ENCODE results near the gene SUPT7L. TPM values are rescaled to one million over a fixed set of nuclear protein-coding genes. Genes with fewer than 3 reads are reported as not detected.
"Not testable (repeated sequence)": the region's sequence is repeated elsewhere in the genome, so short reads cannot be mapped to it uniquely, and the experiment has no call there.

SUPT7L gene
- total RNA-seq, 1 experiment from 2014 or later = 35.5 TPM

DNA sequence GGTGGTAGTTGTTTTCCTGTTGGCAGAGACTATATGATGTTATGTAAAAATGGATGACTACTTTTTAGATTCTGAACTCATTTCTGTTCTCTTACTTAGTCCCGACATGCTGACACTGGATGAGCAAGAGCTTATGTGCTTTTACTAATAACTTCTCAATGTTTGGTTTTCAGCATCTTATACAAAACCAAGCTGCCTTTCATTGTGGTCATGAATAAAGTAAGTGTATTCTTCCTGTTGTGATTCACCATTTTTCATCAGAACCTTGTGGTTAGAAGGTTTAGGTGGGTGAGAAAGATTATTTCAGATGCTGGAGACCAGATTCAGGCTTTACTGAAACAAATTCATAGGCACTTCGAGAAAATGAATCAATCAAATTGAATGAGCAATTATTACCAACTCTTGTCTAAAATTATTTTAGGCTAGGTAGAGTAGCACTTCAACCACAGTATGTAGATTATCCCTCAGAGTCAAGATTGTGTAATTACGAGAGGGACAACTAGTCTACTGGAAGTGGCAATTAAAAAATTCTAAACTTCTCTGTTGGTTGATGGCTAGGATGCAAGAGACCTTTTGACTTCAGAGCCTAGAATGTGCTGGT, 25.3 kb downstream of the SUPT7L start:
- Mint-ChIP-seq H3K27ac (ENCODE audit: unreplicated experiment) (no peak overlapping the region), H3K9me3 (ENCODE audit: low read depth, unreplicated experiment) (no peaks in the 10 kb centered on the region), H3K4me3 (ENCODE audit: low read depth, unreplicated experiment) (no peak overlapping the region), H3K27me3 (ENCODE audit: unreplicated experiment) (no peaks in the 10 kb centered on the region), H3K4me1 (ENCODE audit: low read depth, unreplicated experiment) (no peaks in the 10 kb centered on the region), H3K36me3 (ENCODE audit: insufficient read depth, unreplicated experiment) (peaks cover 34% of the 10 kb centered on the region)
- CTCF ChIA-PET = no interaction called here
- DNase-seq = no peak
- intact Hi-C loops (cut with micrococcal nuclease; ENCODE audit: unreplicated experiment) = no loop called here
- BruUV-seq (replicated peaks) = no TSS peak
- TF ChIP-seq, protein P1, sequence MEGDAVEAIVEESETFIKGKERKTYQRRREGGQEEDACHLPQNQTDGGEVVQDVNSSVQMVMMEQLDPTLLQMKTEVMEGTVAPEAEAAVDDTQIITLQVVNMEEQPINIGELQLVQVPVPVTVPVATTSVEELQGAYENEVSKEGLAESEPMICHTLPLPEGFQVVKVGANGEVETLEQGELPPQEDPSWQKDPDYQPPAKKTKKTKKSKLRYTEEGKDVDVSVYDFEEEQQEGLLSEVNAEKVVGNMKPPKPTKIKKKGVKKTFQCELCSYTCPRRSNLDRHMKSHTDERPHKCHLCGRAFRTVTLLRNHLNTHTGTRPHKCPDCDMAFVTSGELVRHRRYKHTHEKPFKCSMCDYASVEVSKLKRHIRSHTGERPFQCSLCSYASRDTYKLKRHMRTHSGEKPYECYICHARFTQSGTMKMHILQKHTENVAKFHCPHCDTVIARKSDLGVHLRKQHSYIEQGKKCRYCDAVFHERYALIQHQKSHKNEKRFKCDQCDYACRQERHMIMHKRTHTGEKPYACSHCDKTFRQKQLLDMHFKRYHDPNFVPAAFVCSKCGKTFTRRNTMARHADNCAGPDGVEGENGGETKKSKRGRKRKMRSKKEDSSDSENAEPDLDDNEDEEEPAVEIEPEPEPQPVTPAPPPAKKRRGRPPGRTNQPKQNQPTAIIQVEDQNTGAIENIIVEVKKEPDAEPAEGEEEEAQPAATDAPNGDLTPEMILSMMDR (IDR thresholded peaks at IDR 0.05; ENCODE audit: unreplicated experiment) = no peak

DNA sequence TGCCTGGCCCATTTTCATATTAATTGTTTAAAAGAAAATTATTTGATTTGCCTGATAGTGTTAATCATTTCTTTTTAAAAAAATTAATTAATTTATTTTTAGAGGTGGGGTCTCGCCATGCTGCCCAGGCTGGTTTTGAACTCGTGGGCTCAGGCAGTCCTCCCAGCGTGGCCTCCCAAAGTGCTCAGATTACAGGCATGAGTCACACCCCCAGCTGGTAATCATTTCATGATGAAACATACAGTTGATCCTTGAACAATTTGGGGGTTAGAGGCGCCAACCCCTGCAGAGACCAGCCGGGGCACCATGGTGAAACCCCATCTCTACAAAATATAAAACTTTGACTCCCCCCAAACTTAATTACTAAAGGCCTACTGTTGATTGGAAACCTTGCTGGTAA, 26.6 kb downstream of the SUPT7L start:
- TF ChIP-seq, protein P1 (IDR thresholded peaks at IDR 0.05; ENCODE audit: unreplicated experiment) = no peak
- CTCF ChIA-PET = no interaction called here
- DNase-seq = no peak
- no peaks in the 10 kb centered on the region for H3K4me1 Mint-ChIP-seq (ENCODE audit: low read depth, unreplicated experiment)
- intact Hi-C loops (cut with micrococcal nuclease; ENCODE audit: unreplicated experiment) = no loop called here
- no peaks in the 10 kb centered on the region for H3K27me3 Mint-ChIP-seq (ENCODE audit: unreplicated experiment)
- H3K4me3 Mint-ChIP-seq (ENCODE audit: low read depth, unreplicated experiment) = no peak overlapping the region
- H3K36me3 Mint-ChIP-seq (ENCODE audit: insufficient read depth, unreplicated experiment) = peaks cover 41% of the 10 kb centered on the region
- no peaks in the 10 kb centered on the region for H3K9me3 Mint-ChIP-seq (ENCODE audit: low read depth, unreplicated experiment)
- H3K27ac Mint-ChIP-seq (ENCODE audit: unreplicated experiment) = no peak overlapping the region
- no TSS peak for BruUV-seq (replicated peaks)

DNA sequence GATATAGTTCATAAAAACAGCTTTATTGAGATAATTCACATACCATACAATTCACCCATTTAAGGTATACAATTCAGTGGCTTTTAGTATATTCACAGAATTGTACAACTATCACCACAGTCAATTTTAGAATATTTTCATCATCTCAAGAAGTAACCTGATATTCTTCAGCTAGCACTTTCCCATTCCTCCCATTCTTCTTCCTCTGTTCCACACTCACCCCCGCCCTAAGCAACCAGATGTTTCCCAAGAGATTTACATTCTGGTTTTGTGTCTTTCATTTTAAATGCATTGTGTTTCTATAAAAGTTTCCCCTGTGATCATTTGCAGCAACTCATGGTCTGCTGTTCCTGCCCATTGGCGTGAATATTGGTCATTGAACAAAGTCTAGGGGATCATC, 29.1 kb downstream of the SUPT7L start:
- intact Hi-C loops (cut with micrococcal nuclease; ENCODE audit: unreplicated experiment) = no loop called here
- TF ChIP-seq, protein P1 (IDR thresholded peaks at IDR 0.05; ENCODE audit: unreplicated experiment) = no peak
- no peak overlapping the region for H3K27ac Mint-ChIP-seq (ENCODE audit: unreplicated experiment)
- no peaks in the 10 kb centered on the region for H3K27me3 Mint-ChIP-seq (ENCODE audit: unreplicated experiment)
- H3K4me1 Mint-ChIP-seq (ENCODE audit: low read depth, unreplicated experiment) = no peaks in the 10 kb centered on the region
- no peak for DNase-seq
- H3K4me3 Mint-ChIP-seq (ENCODE audit: low read depth, unreplicated experiment) = no peak overlapping the region
- H3K9me3 Mint-ChIP-seq (ENCODE audit: low read depth, unreplicated experiment) = no peaks in the 10 kb centered on the region
- CTCF ChIA-PET = no interaction called here
- peaks cover 31% of the 10 kb centered on the region for H3K36me3 Mint-ChIP-seq (ENCODE audit: insufficient read depth, unreplicated experiment)
- BruUV-seq (replicated peaks) = no TSS peak

DNA sequence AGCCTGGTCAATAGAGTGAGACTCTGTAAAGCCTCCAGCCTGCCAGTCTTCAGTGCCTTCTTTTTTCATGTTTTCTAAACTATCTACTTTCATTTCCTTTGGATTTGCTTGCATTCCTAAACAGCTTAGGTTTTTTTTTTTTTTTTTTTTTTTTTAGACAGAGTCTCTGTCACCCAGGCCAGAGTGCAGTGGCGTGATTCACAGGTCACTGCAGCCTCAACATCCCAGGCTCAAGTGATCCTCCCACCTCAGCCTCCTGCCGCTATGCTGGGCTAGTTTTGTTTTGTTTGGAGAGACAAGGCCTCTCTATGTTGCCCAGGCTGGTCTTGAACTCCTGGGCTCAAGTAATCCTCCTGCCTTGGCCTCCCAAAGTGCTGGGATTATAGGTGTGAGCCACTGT, 33.2 kb downstream of the SUPT7L start:
- H3K27me3 Mint-ChIP-seq (ENCODE audit: unreplicated experiment); H3K27ac Mint-ChIP-seq (ENCODE audit: unreplicated experiment); H3K9me3 Mint-ChIP-seq (ENCODE audit: low read depth, unreplicated experiment); DNase-seq; intact Hi-C loops (cut with micrococcal nuclease; ENCODE audit: unreplicated experiment); CTCF ChIA-PET; BruUV-seq (replicated peaks); H3K4me3 Mint-ChIP-seq (ENCODE audit: low read depth, unreplicated experiment): not testable (repeated sequence)
- H3K4me1 Mint-ChIP-seq (ENCODE audit: low read depth, unreplicated experiment) = peaks cover 14% of the 10 kb centered on the region
- peaks cover 18% of the 10 kb centered on the region for H3K36me3 Mint-ChIP-seq (ENCODE audit: insufficient read depth, unreplicated experiment)
